Neural cell (in vitro differentiated cells): ENCODE measurements around the gene HMGXB4.

Source experiments
- CTCF ChIP-seq: fragments of 450-650 bp; IDR thresholded peaks from 2 replicates; pipeline ENCODE4 v1.5.1; 2014; ENCODE audit warnings: antibody characterized with exemption, mild to moderate bottlenecking, moderate library complexity; ENCODE audit not compliant: poor library complexity, severe bottlenecking
- EP300 ChIP-seq: fragments of 450-650 bp; conservative IDR thresholded peaks from 2 replicates; pipeline ENCODE4 v1.6.1; 2014; ENCODE audit warnings: antibody characterized with exemption, mild to moderate bottlenecking, moderate library complexity; ENCODE audit not compliant: poor library complexity, severe bottlenecking
- EZH2 ChIP-seq: fragments of 200-600, 300-800 bp; shearing (Covaris generic), sonication (generic); IDR thresholded peaks from 2 replicates; pipeline ENCODE4 v1.6.1; 2014; ENCODE audit warnings: antibody characterized with exemption, low read length, borderline replicate concordance, mild to moderate bottlenecking; ENCODE audit not compliant: insufficient read depth, poor library complexity, severe bottlenecking
- POLR2AphosphoS5 ChIP-seq: IDR thresholded peaks from 2 replicates; pipeline ENCODE4 v1.6.1; 2012
- REST ChIP-seq: IDR thresholded peaks from 2 replicates; pipeline ENCODE4 v1.6.1; 2012; ENCODE audit warnings: borderline replicate concordance
- SMC3 ChIP-seq: fragments of 450-650 bp; conservative IDR thresholded peaks from 2 replicates; pipeline ENCODE4 v1.6.1; 2014; ENCODE audit warnings: antibody characterized with exemption, mild to moderate bottlenecking, moderate library complexity; ENCODE audit not compliant: poor library complexity
- TAF1 ChIP-seq: IDR thresholded peaks from 2 replicates; pipeline ENCODE4 v1.6.1; 2012; ENCODE audit warnings: low read depth

GRCh38 chr22:35334004-35334403 is 76.7 kb downstream of the HMGXB4 start:
- TF ChIP-seq CTCF (no peak), TAF1 (no peak), EP300 (no peak), POLR2AphosphoS5 (no peak), SMC3 (no peak), EZH2 (no peak), REST (no peak)
